HEK293 (cell line): ENCODE results near the gene BCOR.

Experiments
- BCL11A ChIP-seq: fragments of 450-650 bp; formaldehyde crosslinking; IDR thresholded peaks from 2 replicates; pipeline ENCODE4 v1.5.1; 2016; ENCODE audit warnings: low read depth, missing biosample characterization, missing genetic modification characterization
- EGR2 ChIP-seq: fragments of 450-650 bp; formaldehyde crosslinking; IDR thresholded peaks from 2 replicates; pipeline ENCODE4 v1.5.1; 2016; ENCODE audit warnings: low read depth, missing biosample characterization, missing genetic modification characterization
- GFI1B ChIP-seq: fragments of 450-650 bp; formaldehyde crosslinking; IDR thresholded peaks from 2 replicates; pipeline ENCODE4 v1.5.1; 2016; ENCODE audit warnings: missing biosample characterization, missing genetic modification characterization
- GLIS1 ChIP-seq: fragments of 450-650 bp; formaldehyde crosslinking; IDR thresholded peaks from 2 replicates; pipeline ENCODE4 v1.5.1; 2016; ENCODE audit warnings: missing biosample characterization, missing genetic modification characterization
- MYNN ChIP-seq: fragments of 450-650 bp; formaldehyde crosslinking; IDR thresholded peaks from 2 replicates; pipeline ENCODE4 v1.5.1; 2016; ENCODE audit warnings: missing biosample characterization, missing genetic modification characterization, borderline replicate concordance
- PRDM1 ChIP-seq: fragments of 450-650 bp; formaldehyde crosslinking; IDR thresholded peaks from 2 replicates; pipeline ENCODE4; 2016; ENCODE audit warnings: missing biosample characterization, missing genetic modification characterization
- PRDM10 ChIP-seq: fragments of 450-650 bp; formaldehyde crosslinking; IDR thresholded peaks from 2 replicates; pipeline ENCODE4 v1.5.1; 2016; ENCODE audit warnings: missing biosample characterization, missing genetic modification characterization
- SCRT2 ChIP-seq: fragments of 450-650 bp; formaldehyde crosslinking; IDR thresholded peaks from 2 replicates; pipeline ENCODE4 v1.5.1; 2016; ENCODE audit warnings: missing biosample characterization, missing genetic modification characterization
- SETDB1 ChIP-seq: IDR thresholded peaks from one replicate; pipeline ENCODE4 v1.6.1; 2017; ENCODE audit warnings: mild to moderate bottlenecking, low read length, moderate library complexity, mixed read lengths; ENCODE audit not compliant: insufficient read length
- ZBTB17 ChIP-seq: fragments of 450-650 bp; formaldehyde crosslinking; IDR thresholded peaks from 2 replicates; pipeline ENCODE4 v1.5.1; 2016; ENCODE audit warnings: missing biosample characterization, missing genetic modification characterization
- ZBTB20 ChIP-seq: fragments of 450-650 bp; formaldehyde crosslinking; IDR thresholded peaks from 2 replicates; pipeline ENCODE4 v1.5.1; 2016; ENCODE audit warnings: missing biosample characterization, missing genetic modification characterization
- ZBTB48 ChIP-seq: fragments of 450-650 bp; formaldehyde crosslinking; IDR thresholded peaks from 2 replicates; pipeline ENCODE4 v1.5.1; 2016; ENCODE audit warnings: missing biosample characterization, missing genetic modification characterization
- ZFHX2 ChIP-seq: fragments of 450-650 bp; formaldehyde crosslinking; conservative IDR thresholded peaks from 2 replicates; pipeline ENCODE4 v1.5.1; 2016; ENCODE audit warnings: missing biosample characterization, missing genetic modification characterization
- ZFP3 ChIP-seq: fragments of 450-650 bp; formaldehyde crosslinking; IDR thresholded peaks from 2 replicates; pipeline ENCODE4 v1.5.1; 2016; ENCODE audit warnings: low read depth, missing biosample characterization, missing genetic modification characterization
- ZNF132 ChIP-seq: fragments of 450-650 bp; formaldehyde crosslinking; IDR thresholded peaks from 2 replicates; pipeline ENCODE4 v1.5.1; 2017; ENCODE audit warnings: missing biosample characterization, missing genetic modification characterization, borderline replicate concordance
- ZNF140 ChIP-seq: fragments of 450-650 bp; formaldehyde crosslinking; IDR thresholded peaks from 2 replicates; pipeline ENCODE4 v1.5.1; 2016; ENCODE audit warnings: missing biosample characterization, missing genetic modification characterization
- ZNF16 ChIP-seq: fragments of 450-650 bp; formaldehyde crosslinking; IDR thresholded peaks from 2 replicates; pipeline ENCODE4 v1.5.1; 2016; ENCODE audit warnings: low read depth, missing biosample characterization, missing genetic modification characterization
- ZNF341 ChIP-seq: fragments of 450-650 bp; formaldehyde crosslinking; IDR thresholded peaks from 2 replicates; pipeline ENCODE4; 2016; ENCODE audit warnings: low read depth, missing biosample characterization, missing genetic modification characterization
- ZNF362 ChIP-seq: fragments of 450-650 bp; formaldehyde crosslinking; IDR thresholded peaks from 2 replicates; pipeline ENCODE4 v1.5.1; 2016; ENCODE audit warnings: missing biosample characterization, missing genetic modification characterization
- ZNF404 ChIP-seq: fragments of 450-650 bp; formaldehyde crosslinking; IDR thresholded peaks from 2 replicates; pipeline ENCODE4 v1.5.1; 2017; ENCODE audit warnings: missing biosample characterization, missing genetic modification characterization
- ZNF423 ChIP-seq: fragments of 450-650 bp; formaldehyde crosslinking; IDR thresholded peaks from 2 replicates; pipeline ENCODE4 v1.5.1; 2016; ENCODE audit warnings: missing biosample characterization, missing genetic modification characterization
- ZNF488 ChIP-seq: fragments of 450-650 bp; formaldehyde crosslinking; IDR thresholded peaks from 2 replicates; pipeline ENCODE4 v1.5.1; 2016; ENCODE audit warnings: missing biosample characterization, missing genetic modification characterization
- ZNF529 ChIP-seq: fragments of 450-650 bp; formaldehyde crosslinking; IDR thresholded peaks from 2 replicates; pipeline ENCODE4 v1.5.1; 2017; ENCODE audit warnings: missing genetic modification characterization, missing biosample characterization; ENCODE audit not compliant: insufficient replicate concordance
- ZNF561 ChIP-seq: fragments of 450-650 bp; IDR thresholded peaks from 2 replicates; pipeline ENCODE4 v1.5.1; 2018; ENCODE audit warnings: missing biosample characterization, missing genetic modification characterization, borderline replicate concordance
- ZNF785 ChIP-seq: fragments of 450-650 bp; formaldehyde crosslinking; IDR thresholded peaks from 2 replicates; pipeline ENCODE4 v1.5.1; 2016; ENCODE audit warnings: missing biosample characterization, missing genetic modification characterization
- TF ChIP-seq, protein P1 (sequence below): fragments of 450-650 bp; formaldehyde crosslinking; IDR thresholded peaks from 2 replicates; pipeline ENCODE4 v1.5.1; 2016; ENCODE audit warnings: missing biosample characterization, missing genetic modification characterization, low read depth
- TF ChIP-seq, protein P2 (sequence below): fragments of 450-650 bp; formaldehyde crosslinking; IDR thresholded peaks from 2 replicates; pipeline ENCODE4 v1.5.1; 2017; ENCODE audit warnings: missing biosample characterization, missing genetic modification characterization
- TF ChIP-seq, protein P3 (sequence below): fragments of 450-650 bp; formaldehyde crosslinking; optimal IDR thresholded peaks from 2 replicates; pipeline ENCODE3; 2016; ENCODE audit warnings: missing biosample characterization, mild to moderate bottlenecking, missing genetic modification characterization

Gene BCOR

DNA sequence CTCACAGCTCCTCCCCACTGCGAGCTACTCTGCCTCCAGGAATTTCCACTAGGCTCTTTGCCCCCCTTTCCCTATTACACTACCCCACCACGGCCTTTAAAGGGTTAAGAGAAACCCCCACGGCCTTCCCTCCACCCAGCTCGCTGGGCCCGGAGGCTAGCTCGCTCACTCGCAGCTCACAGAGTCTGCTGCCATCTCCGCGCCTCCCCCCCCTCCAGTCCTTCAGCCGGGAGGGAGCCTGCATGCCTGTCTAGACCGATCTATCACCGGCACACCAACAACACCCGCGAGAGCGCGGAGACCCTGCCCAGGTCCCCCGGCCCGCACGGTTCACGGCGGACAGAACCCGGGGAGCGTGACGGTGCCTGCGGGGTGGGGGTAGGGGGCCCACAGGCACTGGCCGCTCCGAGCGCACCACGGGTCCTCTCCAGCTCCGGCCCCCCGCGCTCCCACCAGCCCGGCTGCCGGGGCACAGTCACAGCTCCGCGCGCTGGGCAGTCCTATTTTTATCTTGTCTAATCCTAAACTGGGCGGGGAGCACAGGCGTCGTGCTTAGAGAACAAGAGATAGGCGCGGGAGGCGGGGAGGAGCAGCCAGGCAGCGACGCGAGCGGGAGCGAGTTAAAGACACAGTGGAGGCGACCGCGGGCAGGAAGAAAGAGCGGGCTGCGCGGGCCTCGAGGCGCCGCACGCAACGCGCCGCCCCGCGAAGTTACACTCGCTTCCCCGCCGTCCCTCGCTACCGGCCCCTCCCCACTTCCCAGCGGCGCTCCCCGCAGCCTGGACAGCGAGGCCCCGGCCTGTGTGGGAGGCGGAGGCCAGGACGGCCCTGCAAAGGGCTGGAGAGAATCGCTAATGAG is 3.5 kb downstream of the BCOR start (continued):
- TF ChIP-seq, protein P1, sequence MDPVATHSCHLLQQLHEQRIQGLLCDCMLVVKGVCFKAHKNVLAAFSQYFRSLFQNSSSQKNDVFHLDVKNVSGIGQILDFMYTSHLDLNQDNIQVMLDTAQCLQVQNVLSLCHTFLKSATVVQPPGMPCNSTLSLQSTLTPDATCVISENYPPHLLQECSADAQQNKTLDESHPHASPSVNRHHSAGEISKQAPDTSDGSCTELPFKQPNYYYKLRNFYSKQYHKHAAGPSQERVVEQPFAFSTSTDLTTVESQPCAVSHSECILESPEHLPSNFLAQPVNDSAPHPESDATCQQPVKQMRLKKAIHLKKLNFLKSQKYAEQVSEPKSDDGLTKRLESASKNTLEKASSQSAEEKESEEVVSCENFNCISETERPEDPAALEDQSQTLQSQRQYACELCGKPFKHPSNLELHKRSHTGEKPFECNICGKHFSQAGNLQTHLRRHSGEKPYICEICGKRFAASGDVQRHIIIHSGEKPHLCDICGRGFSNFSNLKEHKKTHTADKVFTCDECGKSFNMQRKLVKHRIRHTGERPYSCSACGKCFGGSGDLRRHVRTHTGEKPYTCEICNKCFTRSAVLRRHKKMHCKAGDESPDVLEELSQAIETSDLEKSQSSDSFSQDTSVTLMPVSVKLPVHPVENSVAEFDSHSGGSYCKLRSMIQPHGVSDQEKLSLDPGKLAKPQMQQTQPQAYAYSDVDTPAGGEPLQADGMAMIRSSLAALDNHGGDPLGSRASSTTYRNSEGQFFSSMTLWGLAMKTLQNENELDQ: no peak
- TF ChIP-seq PRDM10 (no peak; the same call in 1 of the 2 replicates), GLIS1 (peak; percentile 43), ZNF140 (tag by site-specific recombination) (no peak), BCL11A (tag by site-specific recombination) (no peak), SCRT2 (tag by site-specific recombination) (no peak), ZNF362 (no peak), ZNF561 (tag by site-specific recombination) (no peak; the same call in 1 of the 2 replicates), MYNN (no peak), ZBTB20 (peak; percentile 45; the same call in 1 of the 2 replicates), PRDM1 (tag by site-specific recombination) (no peak), ZFP3 (tag by site-specific recombination) (no peak), GFI1B (no peak), ZNF132 (tag by site-specific recombination) (no peak), ZFHX2 (tag by site-specific recombination) (peak; percentile 13; the same call in 1 of the 2 replicates), ZBTB17 (tag by site-specific recombination) (peak; percentile 77), SETDB1 (no peak), EGR2 (tag by site-specific recombination) (peak; percentile 44; the same call in 1 of the 2 replicates), ZNF529 (no peak), ZNF423 (tag by site-specific recombination) (0 out of 2 replicates have a peak, but pooled peaks have one; percentile 13), ZNF16 (tag by site-specific recombination) (no peak), ZNF488 (tag by site-specific recombination) (no peak), ZBTB48 (tag by site-specific recombination) (peak; percentile 39; the same call in 1 of the 2 replicates), ZNF341 (tag by site-specific recombination) (peak; percentile 52; the same call in 1 of the 2 replicates), ZNF785 (tag by site-specific recombination) (no peak), ZNF404 (tag by site-specific recombination) (no peak)
- TF ChIP-seq, protein P2, sequence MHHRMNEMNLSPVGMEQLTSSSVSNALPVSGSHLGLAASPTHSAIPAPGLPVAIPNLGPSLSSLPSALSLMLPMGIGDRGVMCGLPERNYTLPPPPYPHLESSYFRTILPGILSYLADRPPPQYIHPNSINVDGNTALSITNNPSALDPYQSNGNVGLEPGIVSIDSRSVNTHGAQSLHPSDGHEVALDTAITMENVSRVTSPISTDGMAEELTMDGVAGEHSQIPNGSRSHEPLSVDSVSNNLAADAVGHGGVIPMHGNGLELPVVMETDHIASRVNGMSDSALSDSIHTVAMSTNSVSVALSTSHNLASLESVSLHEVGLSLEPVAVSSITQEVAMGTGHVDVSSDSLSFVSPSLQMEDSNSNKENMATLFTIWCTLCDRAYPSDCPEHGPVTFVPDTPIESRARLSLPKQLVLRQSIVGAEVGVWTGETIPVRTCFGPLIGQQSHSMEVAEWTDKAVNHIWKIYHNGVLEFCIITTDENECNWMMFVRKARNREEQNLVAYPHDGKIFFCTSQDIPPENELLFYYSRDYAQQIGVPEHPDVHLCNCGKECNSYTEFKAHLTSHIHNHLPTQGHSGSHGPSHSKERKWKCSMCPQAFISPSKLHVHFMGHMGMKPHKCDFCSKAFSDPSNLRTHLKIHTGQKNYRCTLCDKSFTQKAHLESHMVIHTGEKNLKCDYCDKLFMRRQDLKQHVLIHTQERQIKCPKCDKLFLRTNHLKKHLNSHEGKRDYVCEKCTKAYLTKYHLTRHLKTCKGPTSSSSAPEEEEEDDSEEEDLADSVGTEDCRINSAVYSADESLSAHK (tag by site-specific recombination): no peak
- TF ChIP-seq, protein P3, sequence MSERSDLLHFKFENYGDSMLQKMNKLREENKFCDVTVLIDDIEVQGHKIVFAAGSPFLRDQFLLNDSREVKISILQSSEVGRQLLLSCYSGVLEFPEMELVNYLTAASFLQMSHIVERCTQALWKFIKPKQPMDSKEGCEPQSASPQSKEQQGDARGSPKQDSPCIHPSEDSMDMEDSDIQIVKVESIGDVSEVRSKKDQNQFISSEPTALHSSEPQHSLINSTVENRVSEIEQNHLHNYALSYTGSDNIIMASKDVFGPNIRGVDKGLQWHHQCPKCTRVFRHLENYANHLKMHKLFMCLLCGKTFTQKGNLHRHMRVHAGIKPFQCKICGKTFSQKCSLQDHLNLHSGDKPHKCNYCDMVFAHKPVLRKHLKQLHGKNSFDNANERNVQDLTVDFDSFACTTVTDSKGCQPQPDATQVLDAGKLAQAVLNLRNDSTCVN (tag by site-specific recombination): peak; percentile 91
